NOMO-1 (cell line): ENCODE results near the gene CLRN1.
"Not testable (repeated sequence)": the region's sequence is repeated elsewhere in the genome, so short reads cannot be mapped to it uniquely, and the experiment has no call there.

Experiments used
- DNase-seq, 2 experiments: peaks; one replicate each; lab custom pipeline; 2025; ENCODE audit not compliant: unreplicated experiment in 2 of 2; lab: John Stamatoyannopoulos, UW

Gene CLRN1

GRCh38 chr3:150972366-150973071 lies at the start of gene CLRN1:
Gene CLRN1, minus strand, starts transcription at chr3:150972727. Its CDS starts 19 bp downstream, at chr3:150972708.
- DNase-seq: no peak

DNA sequence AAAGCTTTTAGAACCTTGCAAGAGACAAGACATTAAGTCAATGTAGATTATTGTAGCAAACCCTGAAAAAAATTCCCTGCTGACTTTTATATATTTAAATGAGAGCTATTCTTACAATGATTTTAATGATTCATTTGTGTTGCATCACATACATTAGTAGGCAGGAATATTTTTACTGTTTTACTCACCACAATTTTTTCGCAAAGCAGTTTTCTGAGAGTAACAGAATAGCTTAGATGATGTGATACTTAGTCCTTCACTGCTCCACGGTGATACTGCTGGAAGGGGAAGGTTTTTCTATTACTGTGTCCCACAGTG lies 43.9 kb upstream of the CLRN1 start:
- peak in 1 of 2 experiments; percentile 63 for DNase-seq

GRCh38 chr3:151015767-151016477 lies 43.4 kb upstream of the CLRN1 start:
- peak; percentile 59 to 73 for DNase-seq

DNA sequence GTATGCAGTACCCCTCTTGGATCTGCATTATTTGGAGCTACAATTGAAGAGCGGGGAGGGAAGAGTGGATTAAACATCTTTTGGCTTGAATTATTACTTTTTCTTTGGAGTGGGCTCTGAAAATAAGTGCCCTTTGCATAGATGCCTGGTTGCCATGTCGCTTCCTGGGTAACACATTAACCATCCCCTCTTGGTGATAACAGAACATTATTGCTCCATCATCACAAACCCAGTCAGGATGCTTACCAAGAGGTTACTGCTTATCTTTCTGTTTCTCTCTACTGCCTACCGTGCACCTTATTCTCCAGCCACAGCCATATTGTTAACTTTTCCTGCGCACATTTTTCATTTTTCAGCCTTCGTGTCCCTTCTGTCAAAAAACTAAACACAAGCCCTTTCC lies 42.7 kb upstream of the CLRN1 start:
- DNase-seq: no peak

- DNase-seq: no peak
Observed at GRCh38 chr3:151014501-151015018, 42.0 kb upstream of the CLRN1 start.

GRCh38 chr3:151012753-151013152 lies 40.2 kb upstream of the CLRN1 start:
- no peak for DNase-seq

DNA sequence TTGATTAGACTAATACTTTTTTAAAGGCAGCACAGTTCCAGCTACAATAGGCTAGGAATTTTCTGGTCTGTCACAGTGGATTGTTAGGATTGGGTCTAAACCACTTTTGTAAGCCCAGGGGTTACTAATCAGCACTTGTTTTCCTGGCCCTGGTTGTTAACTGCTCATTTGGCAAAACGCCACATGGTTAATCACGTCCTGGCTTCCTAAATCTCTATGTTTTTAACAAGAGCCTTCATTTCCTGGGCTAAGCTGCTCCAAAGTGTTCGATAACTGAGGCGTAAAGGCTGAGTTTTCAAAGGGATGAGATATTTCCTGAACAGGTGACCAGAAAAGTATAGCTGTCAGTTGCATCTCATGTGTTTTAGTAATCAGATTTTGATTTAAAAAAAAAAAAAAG lies 38.9 kb upstream of the CLRN1 start:
- DNase-seq: no peak

DNA sequence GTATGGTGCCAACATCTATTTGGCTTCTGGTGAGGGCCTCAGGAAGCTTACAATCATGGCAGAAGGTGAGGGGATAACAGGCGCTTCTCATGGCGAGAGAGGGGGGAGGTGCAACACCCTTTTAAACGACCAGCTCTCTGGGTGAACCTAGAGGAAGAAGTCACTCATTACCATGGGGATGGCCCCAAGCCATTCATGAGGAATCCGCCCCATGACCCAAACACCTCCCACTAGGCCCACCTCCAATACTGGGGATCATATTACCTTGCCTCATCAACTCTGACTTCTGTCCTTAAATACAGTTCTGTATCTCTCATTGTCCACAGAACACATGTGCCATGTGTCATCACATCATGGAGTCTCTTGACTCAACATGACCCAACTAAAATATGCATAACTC lies 37.5 kb upstream of the CLRN1 start:
- no peak for DNase-seq

DNA sequence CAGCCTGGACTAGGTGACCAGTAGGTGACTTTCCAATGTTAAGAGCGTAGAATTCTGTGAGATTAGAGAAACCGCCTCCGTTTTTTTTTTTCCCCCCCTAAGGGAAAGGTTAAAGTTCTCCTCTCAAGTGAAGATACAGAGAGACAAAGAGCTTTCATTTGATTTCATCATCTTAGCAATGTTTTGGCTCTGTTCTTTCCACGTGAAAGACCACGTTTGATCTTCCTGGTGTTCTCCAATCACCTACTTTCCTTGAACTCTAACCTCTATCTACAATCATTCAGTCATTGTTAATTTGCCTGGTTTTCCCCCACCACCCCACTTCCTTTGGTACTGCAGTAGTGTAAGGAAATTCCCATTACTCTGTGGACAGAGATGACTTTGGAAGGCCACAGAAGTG lies 36.9 kb upstream of the CLRN1 start:
- no peak for DNase-seq

DNA sequence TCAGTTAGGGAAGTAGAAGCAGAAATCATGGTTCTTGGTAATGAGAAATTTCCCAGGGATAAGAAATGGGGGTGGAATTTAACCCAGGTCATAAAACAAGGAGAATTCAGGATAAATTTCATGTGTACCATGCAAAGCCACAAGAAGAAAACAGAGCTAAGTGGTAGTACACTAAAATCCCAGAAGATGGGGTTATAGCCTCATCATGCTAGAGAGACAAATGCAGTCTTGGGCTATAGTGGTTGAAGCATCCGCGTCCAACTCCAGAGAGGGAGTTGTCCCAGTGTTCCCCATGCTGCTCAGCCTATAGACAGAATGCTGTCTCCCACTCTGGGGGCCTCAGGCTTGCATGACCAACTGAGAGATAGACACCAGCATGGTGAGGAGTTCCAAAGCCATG lies 36.2 kb upstream of the CLRN1 start:
- DNase-seq: no peak

DNA sequence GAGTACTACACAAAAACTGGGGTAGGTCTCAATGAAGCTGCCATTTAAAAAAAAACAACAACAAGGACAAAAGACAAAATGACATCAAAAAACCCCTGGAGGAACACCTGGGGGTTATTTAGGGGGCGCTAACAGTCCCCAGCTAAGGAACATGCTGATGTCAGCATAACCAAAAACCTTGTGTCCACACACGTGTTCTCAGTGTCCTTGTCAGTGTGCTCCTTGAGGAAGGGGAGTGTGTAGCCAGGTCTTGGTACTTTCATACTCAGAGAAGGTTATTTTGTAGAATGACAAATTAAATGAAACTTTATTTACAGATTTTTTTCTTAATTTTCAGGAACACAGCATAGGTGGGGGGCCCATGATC lies 31.2 kb upstream of the CLRN1 start:
- DNase-seq: no peak

DNA sequence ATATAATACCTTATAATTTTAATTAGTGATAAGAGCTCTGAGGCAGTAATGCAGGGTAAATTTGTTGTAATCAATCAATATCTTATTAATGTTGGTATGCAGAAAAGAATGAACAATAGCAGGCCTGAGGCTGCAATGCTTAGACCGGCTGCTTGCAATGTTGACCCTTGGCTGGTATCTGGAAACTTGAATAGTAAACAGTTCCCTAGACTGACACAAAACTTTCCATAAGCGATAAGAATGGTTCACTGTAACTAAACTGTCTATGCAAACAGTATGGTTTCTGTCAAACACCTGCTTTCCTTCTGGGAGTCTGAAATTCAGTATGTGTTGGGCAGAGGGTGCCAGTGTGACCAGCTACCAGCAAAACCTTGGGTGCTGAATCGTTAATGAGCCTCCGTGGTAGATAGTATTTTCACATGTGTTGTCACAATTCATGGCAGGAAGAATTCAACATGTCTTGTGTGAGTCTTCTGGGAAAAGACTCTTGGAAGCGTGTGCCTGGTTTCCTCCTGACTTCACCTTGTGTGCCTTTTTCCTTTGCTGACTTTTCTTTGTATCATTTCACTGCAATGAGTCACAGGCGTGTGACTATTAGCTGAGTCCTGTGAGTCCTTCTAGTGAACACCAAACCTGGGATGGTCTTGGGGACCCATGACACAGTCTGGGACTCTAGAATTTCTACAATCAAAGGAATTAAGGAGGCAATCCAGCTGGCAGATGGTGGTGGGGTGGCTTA lies 30.7 kb upstream of the CLRN1 start:
- no peak for DNase-seq

DNA sequence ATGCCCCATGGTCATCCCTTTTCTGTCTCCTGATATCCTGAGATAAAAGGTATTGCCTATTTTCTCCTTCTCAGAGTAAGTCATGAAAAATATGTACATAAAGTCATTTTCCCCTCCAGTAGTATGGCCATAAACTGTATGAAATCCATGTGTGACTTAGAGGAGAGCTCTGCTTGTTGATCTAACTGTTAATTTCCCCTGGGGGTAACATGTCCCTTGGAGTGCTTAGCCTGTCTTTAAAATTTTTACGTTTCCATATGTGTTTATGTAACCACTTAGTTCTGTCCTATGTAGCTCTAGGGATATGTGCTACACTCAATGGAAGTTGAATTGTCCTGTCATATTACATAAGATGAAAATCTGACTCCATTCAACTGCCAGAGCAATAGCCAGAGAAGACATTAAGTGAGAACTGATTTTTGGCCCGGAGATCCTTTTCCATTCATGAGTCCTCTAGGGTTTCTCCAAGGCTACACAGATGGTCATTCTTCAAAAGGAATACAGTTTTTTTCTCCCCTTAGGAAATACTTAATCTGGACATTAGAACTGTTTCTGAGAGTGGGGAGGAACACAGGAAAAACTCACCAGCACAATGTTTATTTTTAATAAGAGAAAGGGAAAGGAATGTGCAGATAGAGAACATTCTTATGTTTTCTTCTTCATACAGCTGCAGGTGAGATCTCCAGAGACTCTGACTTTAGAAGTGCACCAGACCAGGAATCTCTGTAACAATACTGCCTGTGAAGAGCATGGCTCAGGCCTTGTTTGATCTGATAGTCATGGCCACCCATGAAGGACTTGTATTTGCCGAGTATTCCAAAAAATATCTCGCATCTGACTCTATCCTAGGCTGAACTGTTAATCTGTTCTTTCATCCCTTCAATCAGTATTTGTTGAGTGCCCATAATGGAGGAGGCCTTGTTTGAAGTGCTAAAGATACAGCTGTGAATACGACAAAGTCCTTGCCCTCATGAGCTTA lies 29.8 kb upstream of the CLRN1 start:
- no peak for DNase-seq

GRCh38 chr3:150998996-150999395 lies 26.5 kb upstream of the CLRN1 start:
- no peak for DNase-seq

DNA sequence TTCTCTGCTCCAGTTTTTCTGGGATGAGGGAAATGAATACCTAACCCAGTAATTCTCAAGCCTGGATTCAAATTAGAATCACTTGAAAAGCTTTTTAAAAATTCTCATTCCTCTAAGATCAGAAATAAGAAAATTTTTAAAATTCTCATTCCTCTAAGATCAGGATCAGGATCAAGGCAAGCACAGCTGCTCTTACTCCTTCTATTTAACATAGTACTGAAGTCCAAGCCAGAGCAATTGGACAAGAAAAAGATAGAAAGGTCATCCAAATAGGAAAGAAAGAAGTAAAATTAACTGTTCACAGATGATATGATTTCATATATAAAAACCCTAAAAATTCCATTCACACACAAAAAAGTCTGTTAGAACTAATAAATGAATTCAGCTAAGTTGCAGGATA lies 24.2 kb upstream of the CLRN1 start:
- DNase-seq: no peak

DNA sequence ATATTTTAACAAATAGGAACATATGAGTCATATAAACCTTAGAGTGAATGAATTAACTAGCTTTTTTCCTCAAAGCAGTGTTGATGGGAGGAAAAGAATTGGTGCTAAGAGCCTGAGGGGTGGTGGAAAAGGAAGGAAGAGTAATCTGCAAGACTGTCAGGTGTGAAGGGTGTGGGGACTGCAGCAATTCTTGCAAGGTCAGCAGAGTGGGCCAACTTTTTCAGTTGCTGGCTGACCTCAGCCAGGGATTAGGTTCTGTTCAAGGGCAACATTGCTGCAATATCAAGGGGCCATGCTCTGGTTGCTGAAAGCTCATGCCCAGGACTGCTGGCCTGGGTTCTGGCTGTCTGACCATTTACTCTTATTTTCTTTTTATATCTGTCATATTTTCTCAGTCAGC lies 23.0 kb upstream of the CLRN1 start:
- no peak for DNase-seq

- no peak for DNase-seq
Observed at GRCh38 chr3:150989208-150989607, 16.7 kb upstream of the CLRN1 start.

DNA sequence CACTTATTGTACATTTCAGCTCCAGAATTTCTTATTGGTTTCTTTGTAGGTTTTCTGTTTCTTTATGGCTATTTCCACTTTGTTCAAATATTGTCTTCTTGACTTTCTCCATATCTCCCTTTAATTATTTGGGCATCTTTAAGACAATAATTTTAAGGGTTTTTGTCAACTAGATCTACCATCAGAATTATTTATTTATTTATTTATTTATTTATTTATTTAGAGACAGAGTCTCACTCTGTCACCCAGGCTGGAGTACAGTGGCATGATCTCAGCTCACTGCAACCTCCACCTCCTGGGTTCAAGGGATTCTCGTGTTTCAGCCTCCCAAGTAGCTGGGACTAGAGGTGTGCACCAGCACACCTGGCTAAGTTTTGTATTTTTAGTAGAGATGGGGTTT lies 15.9 kb upstream of the CLRN1 start:
- not testable (repeated sequence) for DNase-seq

DNA sequence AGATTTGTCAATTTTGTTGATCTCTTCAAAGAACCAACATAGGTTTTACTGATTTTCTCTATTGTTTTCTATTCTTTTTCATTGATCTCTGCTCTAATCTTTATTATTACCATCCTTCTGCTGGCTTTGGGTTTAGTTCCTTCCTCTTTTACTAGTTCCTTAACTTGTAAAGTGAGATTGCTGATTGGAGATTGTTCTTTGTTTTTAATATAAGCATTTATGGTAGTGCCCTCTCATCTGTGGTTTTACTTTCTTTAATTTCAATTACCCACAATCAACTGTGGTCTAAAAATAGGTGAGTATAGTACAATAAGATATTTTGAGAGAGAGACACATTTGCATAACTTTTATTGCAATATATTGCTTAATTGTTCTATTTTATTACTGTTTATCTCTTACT lies 13.2 kb upstream of the CLRN1 start:
- peak in 1 of 2 experiments; percentile 31 for DNase-seq

DNA sequence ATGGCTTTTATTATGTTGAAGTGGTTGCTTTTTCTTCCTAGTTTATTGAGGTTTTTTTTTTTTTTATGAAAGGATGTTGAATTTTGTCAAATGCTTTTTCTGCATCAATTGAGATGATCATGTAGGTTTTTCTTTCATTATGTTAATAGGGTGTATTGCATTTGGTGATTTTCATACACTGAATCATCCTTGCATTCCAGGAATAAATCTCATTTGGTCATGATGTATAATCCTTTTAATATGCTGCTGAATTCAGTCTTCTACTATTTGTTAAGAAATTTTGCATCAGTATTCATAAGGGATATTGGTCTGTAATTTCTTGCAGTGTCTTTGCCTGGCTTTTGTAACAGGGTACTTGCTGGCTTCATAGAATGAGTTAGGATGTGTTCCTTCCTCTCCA lies 11.5 kb upstream of the CLRN1 start:
- no peak for DNase-seq
